IMR-90 (cell line): ENCODE results near the gene PJA1. TPM values are rescaled to one million over a fixed set of nuclear protein-coding genes. Genes with fewer than 3 reads are reported as not detected.
A peak's percentile ranks its signal among the peaks of the same experiment; 100 is the strongest.

Experiments used
- ATAC-seq: fragments of 200-7000 bp; cut with Tn5 transposase; 2 replicates; pipeline ENCODE4 v1.9.1; 2020; ENCODE audit warnings: low read depth, mild to moderate bottlenecking, moderate library complexity
- BruUV-seq: library from RNA; stranded (reverse); fragments of 400-500 nt; replicated peaks from 2 replicates; lab custom pipeline; 2021; lab: Mats Ljungman, UMichigan
- CTCF ChIA-PET: fragments of 300-600 bp; formaldehyde crosslinking; extraction: SDS; loops from one replicate; lab custom pipeline; 2021; ENCODE audit warnings: antibody characterized with exemption; lab: Yijun Ruan, JAX
- POLR2A ChIA-PET: fragments of 300-600 bp; sonication (Branson Sonifier 250); formaldehyde crosslinking; loops from one replicate; lab custom pipeline; 2022; ENCODE audit warnings: antibody characterized with exemption; ENCODE audit not compliant: unreplicated experiment; lab: Charles Lee
- DNase-seq: peaks from one replicate; pipeline ENCODE4 v3.0.0; 2013
- H2AFZ ChIP-seq: replicated peaks from 2 replicates; pipeline ENCODE3; 2013; ENCODE audit warnings: low read length, mild to moderate bottlenecking; ENCODE audit not compliant: poor library complexity
- H2AK5ac ChIP-seq: 2 replicates; pipeline ENCODE4 v1.6.1; 2013; ENCODE audit warnings: low read depth, low read length, inconsistent platforms
- H2AK9ac ChIP-seq: replicated peaks from 2 replicates; pipeline ENCODE3; 2013; ENCODE audit warnings: mild to moderate bottlenecking, low read depth, low read length, moderate library complexity; ENCODE audit not compliant: poor library complexity
- H2BK120ac ChIP-seq: 2 replicates; pipeline ENCODE4 v1.6.1; 2013; ENCODE audit warnings: low read depth, low read length, inconsistent platforms
- H2BK15ac ChIP-seq: 3 replicates; pipeline ENCODE4 v1.6.1; 2013; ENCODE audit warnings: low read depth, low read length, inconsistent platforms
- H2BK20ac ChIP-seq: 2 replicates; pipeline ENCODE4 v1.6.1; 2013; ENCODE audit warnings: low read depth, mild to moderate bottlenecking, inconsistent platforms, low read length, moderate library complexity
- H2BK5ac ChIP-seq: 2 replicates; pipeline ENCODE4 v1.6.1; 2013; ENCODE audit warnings: mild to moderate bottlenecking, low read depth, low read length, inconsistent platforms; ENCODE audit not compliant: poor library complexity, severe bottlenecking
- H3K14ac ChIP-seq: replicated peaks from 2 replicates; pipeline ENCODE4 v1.6.1; 2013; ENCODE audit warnings: low read depth, low read length, inconsistent platforms
- H3K18ac ChIP-seq: 2 replicates; pipeline ENCODE4 v1.6.1; 2013; ENCODE audit warnings: low read depth, low read length, control low read depth
- H3K23ac ChIP-seq: 2 replicates; pipeline ENCODE4 v1.6.1; 2013; ENCODE audit warnings: low read depth, low read length, inconsistent platforms
- H3K27ac ChIP-seq: 2 replicates; pipeline ENCODE4 v1.5.1; 2013; ENCODE audit warnings: mild to moderate bottlenecking, control low read depth, low read length; ENCODE audit not compliant: insufficient read depth
- H3K27me3 ChIP-seq: 2 replicates; pipeline ENCODE4 v1.6.1; 2013; ENCODE audit warnings: low read length; ENCODE audit not compliant: control insufficient read depth, insufficient read depth
- H3K36me3 ChIP-seq: 2 replicates; pipeline ENCODE4 v1.6.1; 2013; ENCODE audit warnings: low read length, mixed read lengths; ENCODE audit not compliant: control insufficient read depth, insufficient read depth
- H3K4ac ChIP-seq: 2 replicates; pipeline ENCODE4 v1.6.1; 2013; ENCODE audit warnings: low read depth, low read length, inconsistent platforms
- H3K4me1 ChIP-seq: 2 replicates; pipeline ENCODE4 v1.6.1; 2013; ENCODE audit warnings: low read length, mixed read lengths; ENCODE audit not compliant: control insufficient read depth, insufficient read depth
- H3K4me2 ChIP-seq: 2 replicates; pipeline ENCODE4 v1.6.1; 2013; ENCODE audit warnings: low read depth, mild to moderate bottlenecking, control low read depth, low read length, moderate library complexity
- H3K4me3 ChIP-seq: 2 replicates; pipeline ENCODE4 v1.5.1; 2013; ENCODE audit warnings: low read depth, mild to moderate bottlenecking, control low read depth, low read length, moderate library complexity; ENCODE audit not compliant: insufficient read depth
- H3K56ac ChIP-seq: 2 replicates; pipeline ENCODE4 v1.6.1; 2013; ENCODE audit warnings: low read length, inconsistent platforms; ENCODE audit not compliant: insufficient read depth; ENCODE audit errors: extremely low read depth
- H3K79me1 ChIP-seq, 2 experiments: 2 replicates each; pipeline ENCODE4 v1.6.1; 2013; ENCODE audit warnings: low read length in 2 of 2, inconsistent platforms in 1 of 2, low read depth in 1 of 2
- H3K9ac ChIP-seq: 2 replicates; pipeline ENCODE4 v1.6.1; 2013; ENCODE audit warnings: low read depth, low read length, control low read depth
- H3K9me1 ChIP-seq: 2 replicates; pipeline ENCODE4 v1.6.1; 2013; ENCODE audit warnings: low read length, inconsistent platforms; ENCODE audit not compliant: insufficient read depth
- H3K9me3 ChIP-seq: 2 replicates; pipeline ENCODE4 v1.6.1; 2013; ENCODE audit warnings: low read length; ENCODE audit not compliant: control insufficient read depth, insufficient read depth
- H4K20me1 ChIP-seq: 2 replicates; pipeline ENCODE4 v1.6.1; 2013; ENCODE audit warnings: low read length, inconsistent platforms; ENCODE audit not compliant: insufficient read depth
- H4K5ac ChIP-seq: 2 replicates; pipeline ENCODE4 v1.6.1; 2013; ENCODE audit warnings: mild to moderate bottlenecking, low read depth, low read length, control low read depth
- H4K8ac ChIP-seq, 2 experiments: 2 replicates each; pipeline ENCODE4 v1.6.1; 2013; ENCODE audit warnings: low read depth in 2 of 2, low read length in 2 of 2, control low read depth in 1 of 2, inconsistent platforms in 1 of 2
- H4K91ac ChIP-seq: 2 replicates; pipeline ENCODE4 v1.6.1; 2013; ENCODE audit warnings: low read depth, low read length, inconsistent platforms; ENCODE audit not compliant: insufficient read depth
- BHLHE40 ChIP-seq: fragments of 150-350 bp; IDR thresholded peaks from 2 replicates; pipeline ENCODE4 v1.6.1; 2016; ENCODE audit warnings: mild to moderate bottlenecking, low read depth, low read length
- CHD1 ChIP-seq: IDR thresholded peaks from 2 replicates; pipeline ENCODE4 v1.6.1; 2012; ENCODE audit warnings: low read depth, low read length, improper control_type of control experiment
- FOS ChIP-seq: fragments of 150-350 bp; IDR thresholded peaks from 2 replicates; pipeline ENCODE4 v1.6.1; 2016; ENCODE audit warnings: low read depth, low read length
- MAZ ChIP-seq: IDR thresholded peaks from 2 replicates; pipeline ENCODE4 v1.6.1; 2012; ENCODE audit warnings: low read depth, mild to moderate bottlenecking, low read length, improper control_type of control experiment, moderate library complexity, borderline replicate concordance
- NFE2L2 ChIP-seq: fragments of 150-350 bp; IDR thresholded peaks from 2 replicates; pipeline ENCODE4 v1.6.1; 2016; ENCODE audit warnings: low read depth, mild to moderate bottlenecking, low read length
- RFX5 ChIP-seq: IDR thresholded peaks from 2 replicates; pipeline ENCODE4 v1.8.0; 2012; ENCODE audit warnings: low read depth, mild to moderate bottlenecking, low read length, moderate library complexity
- SMC3 ChIP-seq: fragments of 150-350 bp; IDR thresholded peaks from 2 replicates; pipeline ENCODE4 v1.6.1; 2016; ENCODE audit warnings: low read depth, mild to moderate bottlenecking, antibody characterized with exemption, low read length, moderate library complexity
- WGBS, 2 experiments: methylation state at CpG; one replicate each; pipeline versions ENCODE4 v1.1.5 to v1.1.7; 2013; ENCODE audit warnings: missing lambda C conversion rate in 2 of 2; ENCODE audit not compliant: insufficient read length in 1 of 2; ENCODE audit errors: extremely low coverage in 2 of 2; 5-methylcytosine and 5-hydroxymethylcytosine counted together
- dilution Hi-C: fragments of 300-500 bp; cut with HindIII; formaldehyde crosslinking; loops from one replicate; pipeline ENCODE4 v1.14.3; 2018; ENCODE audit warnings: low sequenced_read_pairs; ENCODE audit not compliant: unreplicated experiment
- in situ Hi-C: fragments of 300-500 bp; cut with MboI; formaldehyde crosslinking; loops from 3 replicates; pipeline ENCODE4 v1.14.3; 2019; ENCODE audit warnings: low sequenced_read_pairs, inconsistent platforms, mixed read lengths
- intact Hi-C: fragments of 100-400 bp; cut with micrococcal nuclease; formaldehyde crosslinking; loops from 2 replicates; pipeline ENCODE4 v1.10.0; 2022
- polyA plus RNA-seq, 3 experiments: library from polyadenylated mRNA; depleted of rRNA; stranded (reverse); fragments of >200 nt; gene quantifications; 2 replicates each; pipeline ENCODE4 v1.2.3, GENCODE V29; 2012; ENCODE audit warnings: low replicate concordance in 1 of 3
- total RNA-seq: library from RNA; depleted of rRNA; stranded (reverse); fragments of >200 nt; gene quantifications from 2 replicates; pipeline ENCODE4 v1.2.3, GENCODE V29; 2012

The PJA1 gene
- total and polyA plus RNA-seq, 2 of the 4 experiments (the other 2 are of a cell fraction): 15.1 to 24.4 TPM

- WGBS, 2 experiments: 87% methylated on average over 2 of the region's 4 CpGs; no CpG with 5 or more reads in 1 of the 2 experiments
- Histone ChIP-seq H3K4ac (no peak overlapping the region), H2AK9ac (no peak overlapping the region), H3K9me3 (peaks cover 2% of the 10 kb centered on the region), H2AK5ac (no peak overlapping the region), H2BK120ac (no peak overlapping the region), H4K5ac (no peak overlapping the region), H3K9ac (no peak overlapping the region), H3K23ac (no peak overlapping the region), H3K14ac (no peak overlapping the region), H4K20me1 (no peaks in the 10 kb centered on the region), H3K36me3 (no peaks in the 10 kb centered on the region), H2BK5ac (no peak overlapping the region), H3K27ac (no peak overlapping the region), H3K18ac (no peak overlapping the region), H4K91ac (no peak overlapping the region), H4K8ac (no peak overlapping the region), H3K4me3 (no peak overlapping the region), H3K4me2 (no peak overlapping the region), H3K4me1 (no peaks in the 10 kb centered on the region), H3K9me1 (no peaks in the 10 kb centered on the region), H3K56ac (no peak overlapping the region), H2AFZ (peak overlapping the region; percentile 17), H3K27me3 (peaks cover 44% of the 10 kb centered on the region), H3K79me1 (no peaks in the 10 kb centered on the region), H2BK20ac (no peak overlapping the region), H2BK15ac (no peak overlapping the region)
- POLR2A ChIA-PET: no interaction called here
- dilution Hi-C loops: no loop called here
- ATAC-seq: no peak
- TF ChIP-seq SMC3 (no peak), CHD1 (no peak), NFE2L2 (no peak), BHLHE40 (no peak), RFX5 (no peak), MAZ (no peak), FOS (no peak)
- intact Hi-C loops: no loop called here
- no peak for DNase-seq
- CTCF ChIA-PET: interaction anchor here (2.0 kb wide), 1 partner anchor 9 kb away, joined by 7 read pairs; no protein-coding TSS in a partner anchor
- no TSS peak for BruUV-seq
- in situ Hi-C loops: no loop called here
Measured at GRCh38 chrX:69177511-69178162, 12.4 kb upstream of the PJA1 start.
